HG02623 (cell line): ENCODE data around the gene USP40.

ENCODE experiments used
- ATAC-seq: cut with Tn5 transposase; IDR thresholded peaks from one replicate; pipeline ENCODE4 v1.9.1; 2021; ENCODE audit warnings: moderate library complexity; ENCODE audit not compliant: unreplicated experiment

USP40 gene

DNA sequence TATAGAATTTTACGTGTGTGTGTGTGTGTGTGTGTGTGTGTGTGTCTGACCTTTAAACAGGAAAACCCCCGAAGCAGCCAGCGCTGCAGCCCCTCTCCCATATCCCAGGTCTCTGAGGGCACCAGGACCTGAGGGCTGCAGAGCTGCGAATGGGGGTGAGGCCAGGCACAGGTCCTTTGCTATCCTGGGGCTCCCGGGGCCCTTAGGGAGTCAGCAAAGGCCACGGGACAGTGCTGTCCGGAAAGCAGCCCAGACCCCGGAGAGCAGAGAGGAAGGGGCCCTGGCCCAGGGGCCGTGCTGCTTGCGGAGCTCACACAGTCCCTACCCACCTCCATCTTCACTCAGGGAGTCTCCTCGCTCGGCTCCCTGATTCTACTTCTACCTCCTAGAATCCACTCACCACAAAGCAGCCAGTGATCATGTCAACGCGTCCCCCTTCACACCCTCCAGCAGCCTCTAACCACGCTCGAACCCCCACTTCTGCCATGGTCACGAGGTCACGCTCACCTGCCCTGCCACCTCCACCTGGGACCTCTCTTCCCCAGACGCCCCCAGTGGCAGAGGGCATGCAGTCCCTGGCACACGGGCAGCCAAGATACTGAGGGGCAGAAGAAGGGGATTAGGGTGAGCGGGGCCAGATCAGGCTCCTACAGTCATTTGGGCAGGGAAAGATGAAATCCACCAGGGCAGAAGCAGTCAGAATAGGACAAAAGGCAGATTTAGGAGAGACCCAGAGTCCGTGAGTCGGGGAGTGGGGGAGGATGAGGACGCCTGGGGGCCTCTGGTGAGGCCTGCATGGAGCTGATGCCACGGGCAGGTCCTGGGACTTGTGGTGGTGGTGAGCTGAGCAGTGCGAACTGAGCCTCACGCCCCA lies 86.7 kb downstream of the USP40 start:
- no peak for ATAC-seq

DNA sequence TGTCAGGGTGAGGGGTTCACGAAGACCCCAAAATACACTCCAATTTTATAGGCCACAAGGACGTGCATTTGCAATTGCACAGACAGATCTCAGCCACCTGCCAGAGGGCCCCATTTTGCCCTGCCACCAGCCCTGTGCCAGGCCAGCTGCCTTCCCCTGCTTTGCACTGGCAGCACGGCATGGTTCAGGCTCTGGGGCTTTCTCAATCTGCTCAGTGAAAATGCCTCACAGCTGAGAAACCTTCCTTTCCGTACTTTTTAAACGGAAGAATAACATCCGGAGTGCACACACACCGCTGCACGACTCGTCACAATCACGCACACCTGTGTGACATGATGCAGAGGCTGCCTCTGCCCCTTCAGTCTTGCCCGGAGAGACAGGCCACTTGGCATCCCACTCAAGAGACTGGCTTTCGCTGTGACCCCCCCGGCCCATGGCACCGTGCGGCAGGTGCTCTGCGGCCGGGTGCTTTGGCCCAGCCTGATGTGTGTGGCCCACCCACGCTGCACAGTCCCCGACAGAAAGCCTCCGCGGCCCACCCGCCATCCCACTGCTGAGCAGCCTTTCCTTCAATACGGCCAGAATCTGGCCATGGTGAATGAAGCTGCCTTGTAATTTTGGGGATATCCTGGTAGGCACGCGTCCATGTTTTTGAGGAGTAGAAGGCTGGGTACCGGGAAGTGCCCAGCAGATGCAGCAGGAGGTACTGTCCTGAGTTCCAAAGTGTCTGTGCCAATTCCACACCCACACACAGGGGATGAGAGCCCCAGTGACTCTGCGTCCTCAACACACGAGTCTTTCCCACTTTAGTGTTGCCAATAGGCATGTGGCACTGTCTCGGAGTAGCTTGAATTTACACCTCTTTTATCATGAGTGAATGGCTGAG lies 88.8 kb downstream of the USP40 start:
- no peak for ATAC-seq

DNA sequence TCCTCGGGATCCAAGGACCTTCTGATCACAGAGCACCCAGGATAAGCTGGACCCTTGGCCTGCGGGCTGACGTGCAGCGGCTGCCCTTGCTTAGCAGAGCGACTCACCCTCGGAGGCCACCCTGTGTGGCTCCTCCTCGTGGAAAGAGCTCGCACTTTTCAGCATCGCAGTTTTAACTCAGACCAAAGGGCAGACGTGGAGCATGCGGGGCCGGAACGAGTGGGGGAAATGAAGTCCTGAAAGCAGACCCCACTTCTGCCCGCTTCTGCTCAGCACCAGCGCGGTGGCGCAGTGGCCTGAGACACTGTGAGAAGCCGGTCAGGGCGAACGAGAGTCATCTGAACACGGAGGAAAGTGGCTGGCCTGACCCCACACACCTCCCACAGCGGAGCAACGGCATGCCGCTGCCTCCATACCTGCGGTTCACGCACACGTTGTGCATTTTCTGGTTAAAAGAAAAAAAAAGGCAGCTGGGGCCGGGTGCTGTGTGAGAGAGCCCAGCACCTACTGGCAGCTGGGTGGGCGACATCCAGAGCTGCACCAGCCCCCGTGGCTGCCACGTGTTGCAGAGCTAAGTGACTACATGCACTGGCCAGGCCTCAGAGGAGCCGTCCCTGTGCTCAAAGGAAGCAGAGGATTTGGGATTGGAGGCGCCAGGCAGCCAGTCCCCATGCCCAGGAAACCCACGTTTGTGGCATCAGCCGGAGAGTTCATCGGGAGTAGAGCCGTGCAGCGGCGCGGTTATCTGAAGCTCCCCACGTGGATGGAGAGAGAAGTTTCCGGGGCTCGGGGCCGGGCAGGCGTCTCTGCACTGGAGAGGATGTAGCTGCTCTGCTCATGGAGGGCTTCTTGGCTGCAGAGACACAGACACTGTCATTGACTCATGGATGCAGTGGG lies 89.7 kb downstream of the USP40 start:
- ATAC-seq: no peak

DNA sequence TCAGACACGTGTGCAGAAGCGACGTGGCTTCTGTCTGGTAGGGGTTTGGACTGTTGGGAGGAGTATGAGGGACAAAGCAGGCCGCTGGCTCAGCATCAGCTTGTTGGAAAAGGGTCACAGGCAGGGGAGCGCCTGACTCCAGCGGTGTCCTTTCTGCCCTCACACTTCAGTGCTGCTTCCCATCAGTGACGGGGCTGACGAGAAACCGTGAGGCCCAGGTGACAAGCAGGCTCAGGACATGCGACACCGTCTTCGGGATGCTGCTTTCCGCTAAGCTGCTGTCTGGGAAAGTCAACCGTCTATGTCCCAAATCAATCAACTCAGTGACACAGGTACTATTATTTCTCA lies 90.5 kb downstream of the USP40 start:
- ATAC-seq: no peak

DNA sequence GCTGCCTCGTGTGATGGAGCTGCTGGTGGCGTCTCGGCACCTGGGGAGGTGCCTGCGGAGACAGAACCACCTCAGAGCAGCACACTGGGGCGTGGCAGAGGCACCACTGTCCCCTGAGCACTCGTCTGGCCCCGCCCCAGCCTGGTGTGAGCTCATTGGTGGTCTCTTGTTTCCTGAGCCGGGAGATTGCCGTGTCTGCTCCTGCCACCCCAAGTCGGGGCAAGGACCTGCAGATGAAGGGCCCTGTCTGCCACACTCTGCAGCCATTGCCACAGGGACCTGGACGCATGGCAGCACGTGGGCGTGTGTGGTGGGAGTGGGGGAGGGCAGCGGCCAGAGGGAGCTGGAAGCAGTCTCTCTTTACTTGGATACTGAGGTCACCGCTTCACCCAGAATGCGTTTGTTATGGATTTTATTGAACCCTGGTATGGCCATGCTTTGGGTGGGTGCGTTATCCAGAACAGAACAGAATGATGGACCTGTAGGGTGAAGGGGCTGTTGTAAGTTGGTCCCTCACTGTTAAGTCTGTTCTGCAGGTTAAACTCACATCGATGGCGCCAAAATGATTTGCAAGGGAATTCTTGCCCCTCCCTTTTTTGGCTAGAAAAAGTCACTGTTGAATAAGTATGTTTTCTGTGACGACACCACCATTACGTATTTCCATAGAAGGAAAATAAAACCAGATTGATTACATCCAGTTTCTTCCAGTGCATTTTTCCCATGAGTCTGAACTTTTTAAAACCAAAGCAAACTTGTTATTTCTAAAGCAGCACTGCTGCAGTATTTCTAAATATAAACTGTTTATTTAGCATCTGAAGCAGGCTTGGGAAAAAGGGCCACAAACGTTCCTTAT lies 92.0 kb downstream of the USP40 start:
- no peak for ATAC-seq

DNA sequence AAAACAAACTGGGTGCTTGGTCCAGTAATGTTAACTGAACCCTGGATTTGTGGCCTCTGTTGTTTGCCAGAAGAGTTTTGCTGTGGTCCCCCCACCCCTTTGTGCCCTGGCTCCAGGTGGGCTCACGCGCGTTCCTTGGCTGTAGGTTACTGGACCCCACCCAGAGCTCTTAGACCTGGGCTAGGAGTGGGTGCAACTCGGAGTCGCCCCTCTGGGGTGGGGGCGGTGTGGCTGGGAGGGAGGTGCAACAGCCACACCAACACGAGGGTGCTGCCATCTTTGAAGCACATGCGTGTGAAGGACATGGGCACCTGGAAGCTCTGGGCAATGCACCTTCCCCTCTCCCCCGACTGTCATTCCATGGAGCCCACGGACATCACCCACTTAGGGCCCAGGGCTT lies 92.7 kb downstream of the USP40 start:
- no peak for ATAC-seq

DNA sequence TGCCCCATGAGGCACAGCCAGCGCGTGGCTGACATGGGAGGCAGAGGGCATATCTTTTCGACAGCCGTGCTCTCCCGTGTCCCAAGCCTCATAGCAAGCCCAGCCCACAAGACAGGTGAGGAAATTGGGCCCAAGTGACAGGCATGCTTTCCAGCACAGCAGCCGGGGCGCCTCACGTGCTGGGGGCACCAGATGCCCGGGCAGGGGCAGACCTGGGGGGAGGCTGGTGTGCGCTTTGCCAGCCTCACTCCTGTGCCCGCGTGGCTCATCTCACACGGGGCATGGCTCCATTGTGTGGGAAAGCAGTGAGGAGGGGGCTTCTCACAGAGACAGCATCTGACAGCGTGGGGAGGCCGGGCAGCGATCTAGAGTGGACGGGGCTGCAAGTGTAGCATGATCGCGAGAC lies 93.2 kb downstream of the USP40 start:
- no peak for ATAC-seq

DNA sequence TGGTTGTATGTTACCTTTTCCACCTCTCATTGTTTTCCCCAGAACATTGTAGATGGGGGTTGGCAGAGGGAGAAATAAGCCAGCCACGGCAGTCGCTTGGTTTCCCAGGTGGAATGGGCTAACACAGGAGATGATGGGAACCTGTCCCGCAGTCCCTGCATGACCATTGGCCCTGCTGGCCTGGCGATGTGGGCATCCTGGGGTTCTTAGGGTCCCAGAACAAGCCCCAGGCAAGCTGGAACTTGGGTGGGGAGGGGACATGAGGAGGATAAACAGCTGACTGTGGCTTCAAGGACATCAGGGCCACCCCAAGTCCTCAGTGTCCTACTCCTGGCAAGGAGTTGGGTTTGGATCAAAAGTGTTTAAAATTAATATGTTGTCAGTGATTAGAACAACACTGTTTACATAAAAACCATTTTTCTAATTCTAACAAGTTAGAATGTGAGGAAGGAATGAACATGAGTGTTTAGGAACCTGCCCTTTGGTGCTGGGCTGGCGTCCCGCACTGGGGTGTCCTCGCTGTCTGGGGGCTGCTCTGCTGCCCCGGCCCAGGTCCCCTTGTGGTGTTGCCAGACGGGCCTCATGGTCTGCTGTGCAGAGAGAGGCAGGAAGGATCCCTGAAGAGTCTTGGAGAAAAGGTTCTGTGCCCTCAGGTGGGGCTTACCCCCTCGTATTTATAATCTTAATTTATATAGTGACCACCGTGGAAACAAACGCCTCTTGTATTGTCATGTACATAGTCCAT lies 95.1 kb downstream of the USP40 start:
- no peak for ATAC-seq

DNA sequence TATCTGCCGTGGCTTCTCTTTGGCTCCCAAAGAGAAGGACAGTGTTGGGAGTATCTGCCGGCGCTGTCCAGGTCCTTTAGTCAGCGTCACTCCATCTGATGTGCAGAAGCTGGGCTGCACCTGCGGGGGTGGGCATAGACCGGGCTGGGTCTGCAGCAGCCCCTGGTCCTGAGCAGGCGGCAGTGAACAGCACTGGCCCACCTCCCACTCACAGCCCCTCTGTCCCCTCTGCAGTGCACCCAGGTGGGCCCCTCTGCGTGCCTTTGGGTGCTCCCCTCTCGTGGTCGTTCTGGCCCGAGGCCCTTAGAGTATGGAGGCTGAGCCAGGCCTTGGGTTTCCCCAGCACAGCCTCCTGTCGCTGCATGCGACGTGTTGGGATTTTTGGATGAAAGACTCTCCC lies 95.7 kb downstream of the USP40 start:
- no peak for ATAC-seq

DNA sequence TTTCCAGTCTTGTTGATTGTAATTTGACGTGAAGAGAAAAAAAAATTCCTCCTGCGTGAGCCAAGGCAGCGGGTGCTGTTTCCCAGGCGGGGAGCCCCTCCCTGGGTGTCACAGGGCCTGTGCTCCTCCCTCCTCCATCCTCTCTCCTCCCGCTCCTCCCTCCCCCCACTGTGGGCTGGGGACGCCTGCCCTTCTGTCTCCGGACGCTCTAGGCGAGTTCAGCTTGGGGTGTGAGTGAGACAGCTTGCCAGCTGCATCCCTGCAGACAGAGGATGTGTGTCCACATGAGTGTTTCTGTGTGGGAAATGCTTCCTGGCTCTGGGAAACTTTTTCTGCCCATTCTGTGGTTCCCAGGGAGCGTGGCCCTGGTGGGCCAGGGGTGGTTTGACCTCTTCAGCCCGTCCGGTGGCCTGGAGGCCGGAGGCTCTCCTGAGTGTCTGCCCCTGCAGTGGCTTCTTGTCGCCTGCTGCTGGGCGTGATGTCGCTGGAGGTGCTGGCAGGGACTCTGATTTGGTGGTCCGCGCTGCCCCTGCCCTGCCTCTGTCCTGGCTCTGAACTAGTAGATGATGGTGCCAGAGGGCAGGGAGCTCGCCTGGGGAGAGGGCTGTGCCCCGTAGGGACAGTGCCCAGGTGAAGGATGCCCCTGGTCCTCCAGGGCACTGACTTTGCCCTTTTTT lies 96.4 kb downstream of the USP40 start:
- ATAC-seq: no peak

DNA sequence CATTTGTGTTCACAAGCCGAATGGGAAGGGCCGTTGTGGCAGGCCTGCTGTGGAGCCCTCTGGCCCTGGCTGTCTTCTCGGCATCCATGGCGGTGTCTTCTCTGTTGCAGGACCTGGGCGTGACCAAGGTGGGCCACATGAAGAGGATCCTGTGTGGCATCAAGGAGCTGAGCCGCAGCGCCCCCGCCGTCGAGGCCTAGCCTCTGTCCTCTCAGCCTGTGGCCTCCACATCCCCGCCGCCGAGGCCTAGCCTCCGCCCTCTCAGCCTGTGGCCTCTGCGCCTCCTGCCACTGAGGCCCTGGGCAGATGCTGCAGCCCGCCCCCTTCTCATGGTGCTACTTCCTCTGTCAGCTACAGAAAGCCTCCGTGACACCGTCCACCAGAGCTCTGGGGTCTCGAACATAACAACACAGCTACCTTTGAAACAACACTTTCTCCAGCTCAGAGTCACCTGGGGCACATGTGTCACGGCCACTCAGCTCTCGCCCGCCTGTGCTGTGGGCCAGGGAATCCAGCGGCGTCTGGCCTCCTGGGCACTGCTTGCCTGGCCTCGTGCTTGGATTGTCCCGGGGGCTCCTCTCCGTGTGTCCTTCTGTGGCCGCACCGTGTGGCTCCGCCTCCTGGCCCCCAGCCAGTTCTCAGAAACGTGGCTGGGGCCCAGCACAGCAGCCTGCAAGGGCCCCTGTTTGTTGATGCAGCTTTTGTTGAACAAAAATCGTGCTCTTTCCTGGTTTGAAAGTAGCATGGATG lies 97.1 kb downstream of the USP40 start:
- ATAC-seq: no peak

DNA sequence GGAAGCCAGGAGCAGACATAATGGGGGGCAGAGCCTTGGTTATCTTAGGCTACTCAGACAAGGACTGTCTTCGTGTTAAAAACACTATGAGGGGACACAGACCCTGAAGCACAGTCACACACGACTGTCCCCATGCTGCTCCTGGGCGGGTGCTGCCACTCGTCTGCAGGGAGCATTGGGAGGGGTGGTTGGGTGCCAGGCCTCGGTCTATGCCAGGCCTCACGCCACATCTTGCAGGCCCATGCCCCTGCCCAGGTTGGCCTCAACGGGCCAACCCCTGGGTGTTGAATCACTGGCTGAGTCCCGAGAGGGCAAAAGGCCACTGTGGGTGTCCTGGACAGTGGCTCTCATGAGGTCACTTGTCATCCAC lies 97.9 kb downstream of the USP40 start:
- ATAC-seq: no peak

DNA sequence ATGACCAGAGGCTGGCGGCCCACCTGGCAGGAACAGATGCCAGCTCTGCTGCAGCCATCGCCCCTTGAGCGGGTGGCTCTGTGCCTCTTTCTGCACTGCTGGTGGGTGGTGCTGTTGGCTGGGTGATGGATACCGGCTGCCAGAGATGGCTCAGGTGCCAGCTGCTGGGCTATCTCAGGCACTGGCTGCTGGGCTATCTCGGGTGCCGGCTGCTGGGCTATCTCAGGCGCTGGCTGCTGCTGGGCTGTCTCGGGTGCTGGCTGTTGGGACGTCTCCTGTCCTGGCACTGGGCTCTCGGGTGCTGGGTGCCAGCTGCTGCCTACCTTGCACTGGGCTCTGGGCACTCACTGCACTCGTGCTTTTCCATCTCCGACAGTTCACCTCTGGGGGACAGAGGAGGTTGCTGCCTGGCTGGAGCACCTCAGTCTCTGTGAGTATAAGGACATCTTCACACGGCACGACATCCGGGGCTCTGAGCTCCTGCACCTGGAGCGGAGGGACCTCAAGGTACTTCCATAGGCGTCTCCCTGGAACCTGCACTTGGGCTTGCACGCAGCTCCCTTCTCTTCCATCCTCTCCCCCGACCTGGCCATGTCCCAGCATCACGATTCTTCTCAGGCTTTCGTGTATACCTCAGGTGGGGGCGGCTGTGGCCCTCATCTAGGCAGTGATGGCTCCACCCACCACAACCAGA lies 98.4 kb downstream of the USP40 start:
- no peak for ATAC-seq

DNA sequence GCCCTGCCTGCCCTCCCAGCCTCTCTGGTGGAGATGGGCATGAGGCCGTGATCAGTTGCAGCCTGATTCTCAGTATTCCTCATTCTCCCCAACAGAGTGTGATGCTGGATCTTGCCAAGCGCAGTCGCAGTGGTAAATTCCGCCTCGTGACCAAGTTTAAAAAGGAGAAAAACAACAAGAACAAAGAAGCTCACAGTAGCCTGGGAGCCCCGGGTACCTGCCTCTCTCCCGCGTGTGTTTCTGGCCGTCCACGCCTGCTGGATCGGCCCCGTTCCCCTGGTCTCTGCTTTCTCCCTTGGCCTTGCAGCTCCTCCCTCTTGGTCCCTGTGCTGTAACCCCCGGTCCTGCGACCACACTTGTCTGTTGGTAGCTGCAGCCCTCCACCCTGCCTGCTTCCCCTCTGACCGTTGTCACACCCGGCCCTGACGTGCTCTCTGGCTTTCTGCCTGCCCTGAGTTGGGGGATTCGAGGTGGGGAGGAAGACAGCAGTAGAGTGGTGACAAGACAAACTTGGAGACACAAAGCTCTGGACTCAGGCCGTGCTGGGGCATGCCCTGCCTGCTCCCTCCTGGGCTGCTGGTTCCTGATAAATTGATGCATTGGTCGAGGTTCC lies 99.5 kb downstream of the USP40 start:
- no peak for ATAC-seq

DNA sequence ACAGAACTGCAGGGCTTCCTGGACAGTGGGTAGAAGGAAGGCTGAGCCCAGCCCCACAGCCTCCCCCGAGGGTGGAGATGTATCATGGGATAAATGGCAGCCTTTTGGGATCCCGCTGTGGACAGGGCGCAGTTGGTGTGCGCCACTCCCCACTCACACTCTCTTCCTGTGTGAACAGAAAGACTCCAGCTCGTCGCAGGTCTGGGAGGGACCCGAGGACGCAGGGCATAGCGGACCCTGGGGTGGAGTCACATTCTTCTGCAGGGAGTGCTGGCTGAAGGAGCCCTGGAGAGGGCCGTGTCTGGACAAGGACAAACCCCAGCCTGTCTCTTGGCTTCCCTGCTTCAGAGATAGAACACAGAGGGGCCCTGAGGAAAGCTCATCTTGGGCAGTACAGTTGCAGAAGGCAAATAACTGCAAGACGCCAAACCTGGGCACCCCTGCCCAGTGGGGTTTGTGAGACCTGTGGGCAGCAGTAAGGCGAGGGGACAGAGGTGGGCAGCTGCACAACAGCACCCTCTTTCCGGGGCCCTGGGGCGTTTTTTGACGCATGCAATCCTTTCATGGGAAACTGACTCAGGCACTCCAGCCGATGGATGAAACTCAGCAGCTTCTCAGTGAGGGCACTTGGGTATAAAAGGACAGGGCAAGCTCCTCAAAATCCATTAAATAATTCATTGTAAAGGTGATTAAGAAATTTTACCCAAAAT lies 101.9 kb downstream of the USP40 start:
- ATAC-seq: no peak

DNA sequence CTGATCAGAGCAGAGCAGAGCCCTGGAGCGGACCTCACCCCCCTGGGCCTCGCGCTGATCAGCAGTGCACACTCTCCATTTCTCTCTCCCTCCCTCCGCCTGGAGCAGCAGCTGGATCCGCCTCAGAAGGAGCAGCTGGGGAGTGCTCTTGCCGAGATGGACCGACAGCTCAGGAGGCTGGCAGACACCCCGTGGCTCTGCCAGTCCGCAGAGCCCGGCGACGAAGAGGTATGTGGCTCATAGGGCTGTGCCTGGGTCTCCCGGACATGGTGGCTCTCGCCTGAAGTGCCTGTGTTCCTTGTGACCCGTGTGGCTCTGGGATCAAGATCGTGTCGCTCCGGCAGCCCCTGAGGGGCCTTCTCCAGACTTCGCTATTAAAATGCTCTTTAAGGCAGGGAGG lies 102.5 kb downstream of the USP40 start:
- ATAC-seq: no peak

DNA sequence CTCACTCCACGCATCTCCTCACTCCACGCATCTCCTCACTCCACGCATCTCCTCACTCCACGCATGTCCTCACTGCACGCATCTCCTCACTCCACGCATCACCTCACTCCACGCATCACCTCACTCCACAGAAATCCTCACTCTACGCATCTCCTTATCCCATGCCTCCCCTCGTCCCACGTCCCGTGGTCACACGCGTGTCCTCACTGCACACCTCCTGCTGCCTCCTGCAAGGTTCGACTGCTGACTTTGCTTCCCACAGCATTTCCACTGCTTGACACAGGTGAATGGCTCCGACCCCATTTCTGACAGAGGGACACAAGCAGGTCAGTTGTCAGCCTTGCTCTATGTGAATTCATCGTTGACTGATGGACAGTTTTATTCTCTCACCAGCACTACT lies 103.0 kb downstream of the USP40 start:
- ATAC-seq: no peak
